IgD-negative memory B cell (primary cell): Measurements from ENCODE around the gene GPR89B. TPM values are rescaled to one million over a fixed set of nuclear protein-coding genes. Genes with fewer than 3 reads are reported as not detected.
"Not testable (repeated sequence)": the region's sequence is repeated elsewhere in the genome, so short reads cannot be mapped to it uniquely, and the experiment has no call there.

Experiments used
- H3K27ac Mint-ChIP-seq, 3 donors: one replicate each; pipeline ENCODE4 v1.8.0; 2020 to 2022; ENCODE audit warnings: mild to moderate bottlenecking in 3 of 3, mixed read lengths in 3 of 3, moderate library complexity in 1 of 3
- H3K27me3 Mint-ChIP-seq: one replicate; pipeline ENCODE4 v1.8.0; 2021; ENCODE audit warnings: mixed read lengths
- H3K36me3 Mint-ChIP-seq: one replicate; pipeline ENCODE4 v1.8.0; 2020; ENCODE audit warnings: mild to moderate bottlenecking, mixed read lengths
- H3K4me1 Mint-ChIP-seq, 3 donors: one replicate each; pipeline ENCODE4 v1.8.0; 2020 to 2022; ENCODE audit warnings: mixed read lengths in 3 of 3, mild to moderate bottlenecking in 1 of 3
- H3K4me3 Mint-ChIP-seq, 4 donors: one replicate each; pipeline ENCODE4 v1.8.0; 2020 to 2022; ENCODE audit warnings: mild to moderate bottlenecking in 4 of 4, mixed read lengths in 4 of 4, moderate library complexity in 3 of 4
- H3K9me3 Mint-ChIP-seq, 3 donors: one replicate each; pipeline ENCODE4 v1.8.0; 2020 to 2021; ENCODE audit warnings: mixed read lengths in 3 of 3, mild to moderate bottlenecking in 1 of 3
- polyA plus RNA-seq: library from polyadenylated mRNA; unstranded; fragments of 300-500 nt; fragmentation: Illumina TruSeq; gene quantifications from one replicate; pipeline ENCODE4 v1.2.3, GENCODE V29; 2021

Gene GPR89B
- polyA plus RNA-seq, 1 donor from 2014 or later: 15.0 TPM

DNA sequence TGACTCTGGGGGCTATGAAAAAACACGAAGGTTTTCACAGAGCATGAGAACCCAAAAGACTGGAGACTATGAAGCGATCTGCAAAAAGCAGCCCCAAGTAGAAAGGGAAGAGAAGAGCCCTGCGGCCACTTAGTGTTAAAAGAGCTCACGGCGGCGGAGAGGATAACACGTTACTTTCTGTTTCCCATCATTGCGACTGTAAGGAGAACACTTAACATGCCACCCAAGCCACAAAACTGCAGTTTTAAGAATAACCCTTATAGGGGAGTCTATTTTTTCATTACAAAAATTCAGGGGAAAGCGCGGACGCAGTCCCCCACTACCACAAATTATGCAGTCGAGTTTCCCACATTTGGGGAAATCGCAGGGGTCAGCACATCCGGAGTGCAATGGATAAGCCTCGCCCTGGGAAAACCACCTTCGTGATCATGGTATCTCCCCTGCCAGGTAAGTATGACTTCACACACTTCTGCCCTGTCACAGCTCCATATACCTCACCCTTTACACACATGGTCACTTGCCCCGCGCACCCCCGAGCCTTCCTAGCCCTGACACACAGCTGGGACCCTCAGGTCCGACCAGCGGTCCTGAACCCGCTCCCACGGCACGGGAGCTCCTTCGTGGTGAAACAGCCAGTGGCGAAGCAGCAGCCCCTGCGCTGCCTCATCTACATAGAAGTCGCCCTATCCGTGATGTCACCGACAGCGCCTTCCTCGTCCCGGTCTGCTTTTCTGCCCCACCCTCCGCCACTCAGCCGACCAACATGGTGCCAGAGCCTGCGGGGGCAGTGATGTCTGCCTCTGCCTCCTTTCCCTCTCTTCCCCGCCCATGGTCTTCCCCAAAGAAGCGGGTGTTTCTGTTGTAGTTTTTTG is 110.5 kb downstream of the GPR89B start:
- Mint-ChIP-seq H3K4me3 (peak overlapping the region; percentile 83 to 95 (median 89)), H3K27ac (peak overlapping the region; percentile 94 to 100 (median 99))
- H3K36me3 Mint-ChIP-seq, H3K27me3 Mint-ChIP-seq, H3K4me1 Mint-ChIP-seq, H3K9me3 Mint-ChIP-seq: not testable (repeated sequence)

Other genes with a start within 250 kb of the GPR89B start
- gene GJA5, start 167.8 kb upstream of the GPR89B start, polyA plus RNA-seq: not detected
- not detected for gene GJA8, start 25.6 kb upstream of the GPR89B start, polyA plus RNA-seq
- 9.3 TPM for gene NBPF11, start 223.9 kb downstream of the GPR89B start, polyA plus RNA-seq